GM12878 (cell line): ENCODE results near the gene LUZP2. TPM values are rescaled to one million over a fixed set of nuclear protein-coding genes. Genes with fewer than 3 reads are reported as not detected.

Experiments
- ATAC-seq: fragments of 200-7000 bp; cut with Tn5 transposase; 3 replicates; pipeline ENCODE4 v1.9.1; 2020; ENCODE audit warnings: mild to moderate bottlenecking, moderate library complexity
- BruUV-seq: library from RNA; stranded (reverse); fragments of 400-500 nt; replicated peaks from 2 replicates; lab custom pipeline; 2021; lab: Mats Ljungman, UMichigan
- CTCF ChIA-PET: fragments of 300-600 bp; sonication (Branson Sonifier 250); formaldehyde crosslinking; extraction: SDS; loops from one replicate; lab custom pipeline; 2021; ENCODE audit warnings: inconsistent platforms; lab: Yijun Ruan, JAX
- POLR2A ChIA-PET: fragments of 350-600 bp; formaldehyde crosslinking; extraction: SDS; loops from one replicate; lab custom pipeline; 2021; ENCODE audit warnings: inconsistent platforms; lab: Charles Lee
- RAD21 ChIA-PET: fragments of 300-600 bp; sonication (Branson Sonifier 250); formaldehyde crosslinking; loops from one replicate; lab custom pipeline; 2023; ENCODE audit warnings: antibody characterized with exemption; ENCODE audit not compliant: unreplicated experiment; lab: Charles Lee
- SMC1A ChIA-PET: fragments of 300-600 bp; sonication (Branson Sonifier 250); formaldehyde crosslinking; loops from one replicate; lab custom pipeline; 2023; ENCODE audit not compliant: unreplicated experiment, uncharacterized antibody; lab: Charles Lee
- DNase-seq: peaks from one replicate; pipeline ENCODE4 v3.0.0-alpha.2; 2011; ENCODE audit warnings: low read depth, low spot score
- FAIRE-seq: peaks from 3 replicates; lab custom pipeline; 2011; peaks lifted over from hg19 to GRCh38; lab: Jason Lieb, UNC
- H2AFZ ChIP-seq: 2 replicates; pipeline ENCODE4 v1.6.0; 2011; ENCODE audit warnings: low read depth, low read length, control low read depth; ENCODE audit not compliant: control insufficient read depth
- H3K27ac ChIP-seq: 2 replicates; pipeline ENCODE4 v1.5.1; 2011; ENCODE audit warnings: control low read depth; ENCODE audit not compliant: control insufficient read depth, insufficient read depth
- H3K27me3 ChIP-seq, 2 experiments: replicated peaks in 1 of 2; 2 replicates each; pipeline versions ENCODE4 v1.6.0 to v1.6.1; 2011; ENCODE audit warnings: low read length in 1 of 2; ENCODE audit not compliant: control insufficient read depth in 2 of 2, insufficient read depth in 2 of 2
- H3K36me3 ChIP-seq, 2 experiments: 2 replicates each; pipeline ENCODE4 v1.5.1; 2011; ENCODE audit warnings: low read length in 1 of 2; ENCODE audit not compliant: control insufficient read depth in 2 of 2, insufficient read depth in 2 of 2
- H3K4me1 ChIP-seq: 2 replicates; pipeline ENCODE4 v1.6.1; 2011; ENCODE audit warnings: mild to moderate bottlenecking, low read length, moderate library complexity, mixed read lengths; ENCODE audit not compliant: control insufficient read depth, insufficient read depth
- H3K4me2 ChIP-seq: 2 replicates; pipeline ENCODE4 v1.6.0; 2011; ENCODE audit warnings: control low read depth; ENCODE audit not compliant: control insufficient read depth, insufficient read depth
- H3K4me3 ChIP-seq: fragments of 200-600 bp; sonication (generic); 2 replicates; pipeline ENCODE4 v1.5.1; 2016
- H3K79me2 ChIP-seq: 2 replicates; pipeline ENCODE4 v1.6.0; 2011; ENCODE audit warnings: low read length; ENCODE audit not compliant: control insufficient read depth, insufficient read depth
- H3K9ac ChIP-seq: 2 replicates; pipeline ENCODE4 v1.8.0; 2011; ENCODE audit warnings: low read length, control low read depth, mixed read lengths; ENCODE audit not compliant: control insufficient read depth, insufficient read depth
- H3K9me3 ChIP-seq: replicated peaks from 3 replicates; pipeline ENCODE4 v1.5.1; 2011; ENCODE audit warnings: mild to moderate bottlenecking, low read length; ENCODE audit not compliant: control insufficient read depth, insufficient read depth
- H4K20me1 ChIP-seq: 2 replicates; pipeline ENCODE4 v1.6.0; 2011; ENCODE audit not compliant: control insufficient read depth, insufficient read depth
- BCL11A ChIP-seq: IDR thresholded peaks from 2 replicates; pipeline ENCODE4 v1.6.1; 2011; ENCODE audit warnings: low read depth, low read length
- CBX5 ChIP-seq: sonication (generic); IDR thresholded peaks from 2 replicates; pipeline ENCODE4 v1.6.1; 2016; ENCODE audit warnings: low read depth, moderate library complexity, mild to moderate bottlenecking, inconsistent platforms
- CTCF ChIP-seq, 3 experiments: IDR thresholded peaks in 2 of 3; conservative IDR thresholded peaks in 1 of 3; 2 replicates each; pipeline ENCODE4 v1.5.1; 2011; ENCODE audit warnings: low read depth in 3 of 3, low read length in 3 of 3, mild to moderate bottlenecking in 3 of 3, control low read depth in 2 of 3, moderate library complexity in 2 of 3, inconsistent platforms in 1 of 3, mixed read lengths in 1 of 3; ENCODE audit not compliant: control insufficient read depth in 2 of 3, insufficient read depth in 1 of 3; ENCODE audit errors: extremely low read depth in 1 of 3
- ETV6 ChIP-seq, 2 experiments: fragments of 450-650 bp in 1 of 2; IDR thresholded peaks in 1 of 2; conservative IDR thresholded peaks in 1 of 2; 2 replicates each; pipeline ENCODE4 v1.6.1; 2014; ENCODE audit warnings: antibody characterized with exemption in 1 of 2, borderline replicate concordance in 1 of 2, low read depth in 1 of 2, mild to moderate bottlenecking in 1 of 2, moderate library complexity in 1 of 2
- IKZF1 ChIP-seq: fragments of 450-650 bp; conservative IDR thresholded peaks from 2 replicates; pipeline ENCODE4 v1.6.1; 2017; ENCODE audit warnings: antibody characterized with exemption, mild to moderate bottlenecking
- IRF4 ChIP-seq: IDR thresholded peaks from 2 replicates; pipeline ENCODE4 v1.6.1; 2011; ENCODE audit warnings: low read depth, low read length
- KAT2A ChIP-seq: conservative IDR thresholded peaks from 2 replicates; pipeline ENCODE4 v1.6.1; 2011; ENCODE audit warnings: low read depth, low read length; ENCODE audit not compliant: control insufficient read depth
- KLF5 ChIP-seq: fragments of 450-650 bp; IDR thresholded peaks from 2 replicates; pipeline ENCODE4 v1.6.1; 2014; ENCODE audit warnings: mild to moderate bottlenecking; ENCODE audit not compliant: partially characterized antibody
- POU2F2 ChIP-seq: IDR thresholded peaks from 3 replicates; pipeline ENCODE4 v1.6.1; 2011; ENCODE audit warnings: low read depth, mild to moderate bottlenecking, low read length, borderline replicate concordance
- RAD51 ChIP-seq: fragments of 450-650 bp; IDR thresholded peaks from 2 replicates; pipeline ENCODE4 v1.6.1; 2016; ENCODE audit warnings: moderate library complexity, mild to moderate bottlenecking, inconsistent platforms
- SMARCA5 ChIP-seq: fragments of 450-650 bp; IDR thresholded peaks from 2 replicates; pipeline ENCODE4 v1.6.1; 2017; ENCODE audit warnings: mild to moderate bottlenecking
- SUZ12 ChIP-seq: fragments of 200-600 bp; sonication (generic); IDR thresholded peaks from one replicate; pipeline ENCODE4 v1.6.1; 2018; ENCODE audit warnings: antibody characterized with exemption, mild to moderate bottlenecking; ENCODE audit not compliant: unreplicated experiment
- TARDBP ChIP-seq: IDR thresholded peaks from 2 replicates; pipeline ENCODE4 v1.6.1; 2016; ENCODE audit warnings: borderline replicate concordance
- WRNIP1 ChIP-seq: IDR thresholded peaks from 2 replicates; pipeline ENCODE4 v1.6.1; 2011; ENCODE audit warnings: low read depth, low read length, improper control_type of control experiment, borderline replicate concordance
- in situ Hi-C: fragments of 300-500 bp; cut with MboI; formaldehyde crosslinking; loops from 9 replicates; pipeline ENCODE4 v1.14.3; 2018; ENCODE audit warnings: mixed read lengths
- intact Hi-C: fragments of 100-400 bp; cut with micrococcal nuclease; formaldehyde crosslinking; loops from one replicate; pipeline ENCODE4 v1.14.2; 2022; ENCODE audit not compliant: unreplicated experiment
- polyA plus RNA-seq, 11 experiments: library from polyadenylated mRNA; depleted of rRNA in 4 of 11; unstranded in 6 of 11; stranded (reverse) in 5 of 11; fragments of >200 nt; fragmentation: Nextera tagmentation in 4 of 11; fragmentation: Illumina TruSeq in 1 of 11; extraction: Ambion mirVana in 4 of 11; extraction: Trizol in 1 of 11; gene quantifications; 1 replicate in 1 of 11; 2 replicates in 10 of 11; pipeline versions ENCODE4 v1.2.1 to v1.2.3, GENCODE V29; 2011 to 2016; ENCODE audit warnings: inconsistent platforms in 2 of 11, missing spikeins in 2 of 11, low read depth in 1 of 11
- total RNA-seq, 4 experiments: library from RNA; depleted of rRNA in 3 of 4; stranded (reverse); fragments of >200 nt in 3 of 4; fragmentation: Illumina TruSeq in 1 of 4; extraction: Trizol in 1 of 4; gene quantifications; 2 replicates each; pipeline versions ENCODE4 v1.2.1 to v1.2.3, GENCODE V29; 2013 to 2021
- TF ChIP-seq, protein P1 (sequence below): IDR thresholded peaks from 2 replicates; pipeline ENCODE4 v1.6.1; 2012; ENCODE audit warnings: low read depth, low read length, improper control_type of control experiment
- TF ChIP-seq, protein P2 (sequence below): fragments of 450-650 bp; formaldehyde crosslinking; IDR thresholded peaks from 2 replicates; pipeline ENCODE4 v1.5.0; 2022; ENCODE audit warnings: mild to moderate bottlenecking, missing genetic modification characterization

The LUZP2 gene
- total and polyA plus RNA-seq, 10 of the 15 experiments (the other 5 are each of a cell fraction or from before 2014, with no cell fraction given) = not detected

DNA sequence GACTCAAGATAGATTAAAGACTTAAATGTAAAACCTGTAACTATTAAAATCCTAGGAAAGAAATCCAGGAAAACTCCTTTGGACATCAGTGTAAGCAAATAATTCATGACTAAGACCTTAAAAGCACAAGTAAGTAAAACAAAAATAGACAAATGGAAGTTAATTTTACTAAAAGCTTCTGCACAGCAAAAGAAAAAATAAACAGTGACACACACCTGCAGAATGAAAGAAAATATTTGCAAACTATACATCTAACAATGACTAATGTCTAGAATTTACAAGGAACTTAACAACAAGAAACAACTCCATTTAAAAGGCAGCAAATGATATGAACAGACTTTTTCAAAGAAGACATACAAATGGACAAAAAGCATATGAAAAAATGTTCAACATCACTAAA is 359.1 kb downstream of the LUZP2 start:
- intact Hi-C loops = no loop called here

More for the DNA sequence above, 359.1 kb downstream of the LUZP2 start:
- Histone ChIP-seq H2AFZ (no peak overlapping the region), H4K20me1 (no peaks in the 10 kb centered on the region), H3K4me2 (no peak overlapping the region), H3K36me3 (no peaks in the 10 kb centered on the region), H3K9me3 (no peaks in the 10 kb centered on the region), H3K27ac (no peak overlapping the region), H3K9ac (no peak overlapping the region), H3K4me1 (no peaks in the 10 kb centered on the region), H3K27me3 (no peaks in the 10 kb centered on the region; a peak in 1 of 4 replicates), H3K4me3 (no peak overlapping the region), H3K79me2 (no peaks in the 10 kb centered on the region)
- ChIA-PET RAD21 (no interaction called here), CTCF (no interaction called here), SMC1A (no interaction called here), POLR2A (no interaction called here)
- DNase-seq (no peak), ATAC-seq (no peak), FAIRE-seq (no peak)
- TF ChIP-seq CTCF (IDR thresholded peaks at IDR 0.05 in 2 of 3, conservative IDR thresholded peaks at IDR 0.05 in 1 of 3; ENCODE audit: control insufficient read depth in 2 of 3, extremely low read depth in 1 of 3, insufficient read depth in 1 of 3, low read depth in 3 of 3, low read length in 3 of 3) (no peak), CBX5 (no peak), WRNIP1 (no peak), TARDBP (no peak), IKZF1 (no peak), IRF4 (no peak), KAT2A (no peak), SMARCA5 (no peak), BCL11A (no peak), KLF5 (no peak), POU2F2 (no peak), ETV6 (conservative IDR thresholded peaks at IDR 0.05 in 1 of 2, IDR thresholded peaks at IDR 0.05 in 1 of 2; ENCODE audit: borderline replicate concordance in 1 of 2, low read depth in 1 of 2) (no peak), SUZ12 (no peak), RAD51 (no peak)
- TF ChIP-seq, protein P1, sequence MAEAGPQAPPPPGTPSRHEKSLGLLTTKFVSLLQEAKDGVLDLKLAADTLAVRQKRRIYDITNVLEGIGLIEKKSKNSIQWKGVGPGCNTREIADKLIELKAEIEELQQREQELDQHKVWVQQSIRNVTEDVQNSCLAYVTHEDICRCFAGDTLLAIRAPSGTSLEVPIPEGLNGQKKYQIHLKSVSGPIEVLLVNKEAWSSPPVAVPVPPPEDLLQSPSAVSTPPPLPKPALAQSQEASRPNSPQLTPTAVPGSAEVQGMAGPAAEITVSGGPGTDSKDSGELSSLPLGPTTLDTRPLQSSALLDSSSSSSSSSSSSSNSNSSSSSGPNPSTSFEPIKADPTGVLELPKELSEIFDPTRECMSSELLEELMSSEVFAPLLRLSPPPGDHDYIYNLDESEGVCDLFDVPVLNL = no peak
- TF ChIP-seq, protein P2, sequence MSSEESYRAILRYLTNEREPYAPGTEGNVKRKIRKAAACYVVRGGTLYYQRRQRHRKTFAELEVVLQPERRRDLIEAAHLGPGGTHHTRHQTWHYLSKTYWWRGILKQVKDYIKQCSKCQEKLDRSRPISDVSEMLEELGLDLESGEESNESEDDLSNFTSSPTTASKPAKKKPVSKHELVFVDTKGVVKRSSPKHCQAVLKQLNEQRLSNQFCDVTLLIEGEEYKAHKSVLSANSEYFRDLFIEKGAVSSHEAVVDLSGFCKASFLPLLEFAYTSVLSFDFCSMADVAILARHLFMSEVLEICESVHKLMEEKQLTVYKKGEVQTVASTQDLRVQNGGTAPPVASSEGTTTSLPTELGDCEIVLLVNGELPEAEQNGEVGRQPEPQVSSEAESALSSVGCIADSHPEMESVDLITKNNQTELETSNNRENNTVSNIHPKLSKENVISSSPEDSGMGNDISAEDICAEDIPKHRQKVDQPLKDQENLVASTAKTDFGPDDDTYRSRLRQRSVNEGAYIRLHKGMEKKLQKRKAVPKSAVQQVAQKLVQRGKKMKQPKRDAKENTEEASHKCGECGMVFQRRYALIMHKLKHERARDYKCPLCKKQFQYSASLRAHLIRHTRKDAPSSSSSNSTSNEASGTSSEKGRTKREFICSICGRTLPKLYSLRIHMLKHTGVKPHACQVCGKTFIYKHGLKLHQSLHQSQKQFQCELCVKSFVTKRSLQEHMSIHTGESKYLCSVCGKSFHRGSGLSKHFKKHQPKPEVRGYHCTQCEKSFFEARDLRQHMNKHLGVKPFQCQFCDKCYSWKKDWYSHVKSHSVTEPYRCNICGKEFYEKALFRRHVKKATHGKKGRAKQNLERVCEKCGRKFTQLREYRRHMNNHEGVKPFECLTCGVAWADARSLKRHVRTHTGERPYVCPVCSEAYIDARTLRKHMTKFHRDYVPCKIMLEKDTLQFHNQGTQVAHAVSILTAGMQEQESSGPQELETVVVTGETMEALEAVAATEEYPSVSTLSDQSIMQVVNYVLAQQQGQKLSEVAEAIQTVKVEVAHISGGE = no peak
- in situ Hi-C loops = no loop called here
- BruUV-seq = no TSS peak
